LNCAP (cell line): ENCODE data around the gene SLC44A2.

ENCODE experiments used
- TF ChIP-seq, protein P1 (sequence below): fragments of 450-650 bp; IDR thresholded peaks from 2 replicates; pipeline ENCODE4 v1.5.1; 2017; ENCODE audit warnings: mild to moderate bottlenecking

SLC44A2 gene

DNA sequence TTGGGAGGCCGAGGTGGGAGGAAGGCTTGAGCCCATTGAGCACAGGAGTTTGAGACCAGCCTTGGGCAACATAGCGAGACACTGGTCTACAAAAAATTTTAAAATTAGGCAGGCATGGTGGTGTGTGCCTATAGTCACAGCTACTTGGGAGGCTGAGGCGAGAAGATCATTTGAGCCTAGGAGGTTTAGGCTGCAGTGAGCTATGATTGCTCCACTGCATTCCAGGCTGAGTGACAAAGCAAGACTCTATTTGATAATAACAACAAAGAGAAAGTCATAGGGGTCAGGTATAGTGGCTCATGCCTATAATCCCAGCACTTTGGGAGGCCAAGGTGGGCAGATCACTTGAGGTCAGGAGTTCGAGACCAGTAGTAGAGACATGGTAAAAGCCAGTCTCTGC is 4.6 kb upstream of the SLC44A2 start:
- TF ChIP-seq, protein P1, sequence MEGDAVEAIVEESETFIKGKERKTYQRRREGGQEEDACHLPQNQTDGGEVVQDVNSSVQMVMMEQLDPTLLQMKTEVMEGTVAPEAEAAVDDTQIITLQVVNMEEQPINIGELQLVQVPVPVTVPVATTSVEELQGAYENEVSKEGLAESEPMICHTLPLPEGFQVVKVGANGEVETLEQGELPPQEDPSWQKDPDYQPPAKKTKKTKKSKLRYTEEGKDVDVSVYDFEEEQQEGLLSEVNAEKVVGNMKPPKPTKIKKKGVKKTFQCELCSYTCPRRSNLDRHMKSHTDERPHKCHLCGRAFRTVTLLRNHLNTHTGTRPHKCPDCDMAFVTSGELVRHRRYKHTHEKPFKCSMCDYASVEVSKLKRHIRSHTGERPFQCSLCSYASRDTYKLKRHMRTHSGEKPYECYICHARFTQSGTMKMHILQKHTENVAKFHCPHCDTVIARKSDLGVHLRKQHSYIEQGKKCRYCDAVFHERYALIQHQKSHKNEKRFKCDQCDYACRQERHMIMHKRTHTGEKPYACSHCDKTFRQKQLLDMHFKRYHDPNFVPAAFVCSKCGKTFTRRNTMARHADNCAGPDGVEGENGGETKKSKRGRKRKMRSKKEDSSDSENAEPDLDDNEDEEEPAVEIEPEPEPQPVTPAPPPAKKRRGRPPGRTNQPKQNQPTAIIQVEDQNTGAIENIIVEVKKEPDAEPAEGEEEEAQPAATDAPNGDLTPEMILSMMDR: no peak

DNA sequence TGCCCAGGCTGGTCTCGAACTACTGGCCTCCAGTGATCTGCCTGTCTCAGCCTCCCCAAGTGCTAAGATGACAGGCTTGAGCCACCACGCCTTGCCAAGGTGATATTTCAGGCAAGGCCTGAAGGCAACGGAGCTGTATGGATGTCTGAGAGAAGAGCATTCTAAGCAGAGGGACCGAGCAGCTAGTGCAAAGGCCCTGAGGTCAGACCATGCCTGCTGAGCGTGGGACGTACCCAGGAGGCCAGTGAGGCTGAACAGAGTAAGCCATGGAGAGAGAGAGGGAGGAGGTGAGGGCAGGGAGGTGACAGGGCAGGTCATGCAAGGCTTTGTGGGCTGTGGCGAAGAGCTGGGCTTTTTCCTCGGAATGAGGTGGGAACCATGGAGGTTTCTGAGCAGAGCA is 3.4 kb upstream of the SLC44A2 start:
- TF ChIP-seq, protein P1: no peak

DNA sequence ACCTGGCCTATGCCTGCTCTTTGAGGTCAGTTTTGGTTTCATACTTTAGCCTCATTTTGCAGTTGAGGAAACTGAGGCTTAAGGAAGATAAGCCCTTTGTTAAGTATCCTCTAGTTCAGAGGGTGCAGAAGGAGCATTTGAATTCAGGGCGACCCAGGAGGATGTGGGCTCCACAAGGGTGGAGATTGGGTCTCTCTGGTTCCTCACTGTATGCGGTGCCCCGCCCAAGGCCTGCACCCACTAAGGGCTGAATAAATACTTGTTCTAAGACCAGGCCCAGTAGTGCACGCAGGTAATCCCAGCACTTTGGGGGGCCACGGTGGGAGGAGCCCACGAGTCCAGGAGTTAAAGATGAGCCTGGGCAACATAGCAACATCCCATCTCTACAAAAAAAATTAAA is 768 bp upstream of the SLC44A2 start:
- TF ChIP-seq, protein P1: no peak

DNA sequence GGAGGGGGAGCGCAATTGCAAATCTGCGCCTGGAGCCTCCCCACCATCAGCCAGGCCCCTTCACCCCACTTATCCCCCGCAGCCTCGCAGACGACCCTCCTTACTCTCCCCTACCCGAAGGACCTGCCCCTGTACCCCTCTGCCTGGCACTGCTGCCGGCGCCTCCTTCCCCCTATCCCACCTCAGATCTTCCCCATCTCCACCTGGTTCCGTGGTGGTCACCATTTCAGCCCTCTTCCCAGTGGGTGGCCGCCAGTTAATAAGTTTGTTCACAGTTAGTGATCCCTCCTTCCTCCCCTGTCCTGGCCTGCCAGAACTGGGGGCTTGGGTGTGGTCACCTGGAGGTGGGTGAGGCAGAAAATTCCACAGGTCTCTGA is 397 bp downstream of the SLC44A2 start:
- TF ChIP-seq, protein P1: no peak

DNA sequence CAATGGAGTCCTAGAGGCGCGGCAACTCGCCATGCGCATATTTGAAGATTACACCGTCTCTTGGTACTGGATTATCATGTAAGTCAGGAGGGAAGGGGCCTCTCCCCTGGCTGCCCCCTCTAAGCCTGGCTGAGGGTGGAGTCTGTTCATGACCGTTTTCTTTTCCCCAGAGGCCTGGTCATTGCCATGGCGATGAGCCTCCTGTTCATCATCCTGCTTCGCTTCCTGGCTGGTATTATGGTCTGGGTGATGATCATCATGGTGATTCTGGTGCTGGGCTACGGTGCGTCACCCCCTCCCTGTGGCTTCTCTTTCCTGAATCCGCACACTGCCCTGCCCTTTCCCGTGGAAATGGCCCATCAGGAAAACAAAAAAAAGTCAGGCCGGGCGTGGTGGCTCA is 6.5 kb downstream of the SLC44A2 start:
- TF ChIP-seq, protein P1: no peak

DNA sequence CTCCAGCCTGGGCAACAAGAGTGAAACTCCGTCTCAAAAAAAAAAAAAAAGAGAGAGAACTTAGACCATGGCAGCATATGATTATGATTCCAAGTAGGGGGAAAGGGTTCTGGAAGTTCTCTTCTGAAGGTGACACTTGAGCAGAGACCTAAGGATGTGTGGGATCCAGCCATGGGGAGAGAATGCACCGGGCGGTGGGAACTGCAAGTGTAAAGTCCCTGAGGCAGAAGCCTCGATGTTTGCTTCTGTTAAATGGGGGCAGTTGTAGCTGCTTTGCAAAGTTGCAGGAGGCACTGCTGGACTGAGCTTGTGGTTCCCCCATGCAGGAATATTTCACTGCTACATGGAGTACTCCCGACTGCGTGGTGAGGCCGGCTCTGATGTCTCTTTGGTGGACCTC is 9.1 kb downstream of the SLC44A2 start:
- TF ChIP-seq, protein P1: no peak

DNA sequence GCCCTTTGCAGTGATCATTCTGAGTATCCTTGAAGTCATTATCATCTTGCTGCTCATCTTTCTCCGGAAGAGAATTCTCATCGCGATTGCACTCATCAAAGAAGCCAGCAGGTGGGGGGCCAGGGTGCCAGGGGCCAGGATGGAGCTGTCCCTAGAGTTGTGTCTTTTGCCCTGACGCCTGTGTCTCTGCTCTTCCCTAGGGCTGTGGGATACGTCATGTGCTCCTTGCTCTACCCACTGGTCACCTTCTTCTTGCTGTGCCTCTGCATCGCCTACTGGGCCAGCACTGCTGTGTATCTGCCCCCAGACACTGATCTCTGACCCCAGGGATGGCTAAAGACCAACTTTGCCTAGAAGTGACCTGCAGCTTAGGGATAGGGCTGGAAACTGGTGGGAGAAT is 9.6 kb downstream of the SLC44A2 start:
- TF ChIP-seq, protein P1: no peak

DNA sequence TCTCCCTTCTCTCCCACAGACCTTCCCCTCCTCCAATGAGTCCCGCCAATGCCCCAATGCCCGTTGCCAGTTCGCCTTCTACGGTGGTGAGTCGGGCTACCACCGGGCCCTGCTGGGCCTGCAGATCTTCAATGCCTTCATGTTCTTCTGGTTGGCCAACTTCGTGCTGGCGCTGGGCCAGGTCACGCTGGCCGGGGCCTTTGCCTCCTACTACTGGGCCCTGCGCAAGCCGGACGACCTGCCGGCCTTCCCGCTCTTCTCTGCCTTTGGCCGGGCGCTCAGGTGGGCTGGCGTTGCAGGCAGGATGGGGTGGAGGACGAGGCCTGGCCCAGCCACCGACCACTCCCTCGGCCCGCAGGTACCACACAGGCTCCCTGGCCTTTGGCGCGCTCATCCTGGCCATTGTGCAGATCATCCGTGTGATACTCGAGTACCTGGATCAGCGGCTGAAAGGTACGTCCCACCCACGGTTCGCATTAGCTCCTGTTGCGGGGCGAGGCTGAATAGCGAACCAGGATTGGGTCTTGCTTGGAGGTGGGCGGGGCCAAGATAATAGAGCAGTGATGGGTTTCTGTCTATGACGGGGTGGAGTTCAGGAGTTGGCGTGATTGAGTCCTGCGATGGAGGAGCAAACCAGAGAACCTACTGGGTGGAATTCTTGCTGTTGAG is 11.1 kb downstream of the SLC44A2 start:
- TF ChIP-seq, protein P1: no peak
